CD1c-positive myeloid dendritic cell (primary cell): ENCODE results near the gene STAC3.

Experiments used
- DNase-seq: peaks from one replicate; pipeline ENCODE4 v3.0.0-alpha.2; 2016; ENCODE audit errors: extremely low spot score

Gene STAC3

DNA sequence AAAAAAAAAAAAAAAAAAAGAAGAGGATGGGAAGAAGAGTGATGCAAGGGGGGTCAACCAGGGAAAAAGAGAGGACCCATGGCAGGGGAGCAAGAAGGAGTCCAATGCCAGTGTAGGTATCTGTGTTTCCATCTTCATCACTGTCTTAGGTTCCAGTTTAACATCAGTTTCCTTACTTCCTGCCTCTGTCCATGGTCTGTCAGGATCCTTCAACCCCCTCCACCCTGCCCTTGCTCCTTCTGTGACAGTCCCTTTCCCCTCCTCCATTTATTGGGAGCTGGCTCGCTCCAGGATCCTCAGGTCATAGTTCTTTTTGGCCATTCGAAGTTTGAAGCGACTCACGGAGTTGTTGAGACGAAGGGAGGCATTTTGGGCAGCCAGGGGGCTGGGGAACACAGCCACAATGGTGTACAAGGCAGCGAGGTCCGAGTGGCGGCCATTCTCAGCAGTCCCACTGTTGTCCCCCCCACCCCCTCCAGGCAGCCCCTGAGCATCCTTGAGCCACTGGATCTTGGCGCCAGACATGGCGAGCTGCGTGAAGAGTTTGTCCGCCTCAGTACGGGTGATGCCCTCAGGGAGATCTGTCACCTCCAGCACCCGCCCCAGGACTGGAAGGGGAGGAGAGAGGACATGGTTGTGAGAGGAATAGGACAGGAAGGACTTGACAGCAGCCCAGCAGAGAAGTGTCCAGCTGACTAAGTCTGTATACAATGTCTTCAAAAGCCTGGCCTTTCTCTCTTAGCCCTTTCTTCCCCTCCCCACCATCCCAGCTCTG is 3.7 kb upstream of the STAC3 start:
- DNase-seq: no peak

DNA sequence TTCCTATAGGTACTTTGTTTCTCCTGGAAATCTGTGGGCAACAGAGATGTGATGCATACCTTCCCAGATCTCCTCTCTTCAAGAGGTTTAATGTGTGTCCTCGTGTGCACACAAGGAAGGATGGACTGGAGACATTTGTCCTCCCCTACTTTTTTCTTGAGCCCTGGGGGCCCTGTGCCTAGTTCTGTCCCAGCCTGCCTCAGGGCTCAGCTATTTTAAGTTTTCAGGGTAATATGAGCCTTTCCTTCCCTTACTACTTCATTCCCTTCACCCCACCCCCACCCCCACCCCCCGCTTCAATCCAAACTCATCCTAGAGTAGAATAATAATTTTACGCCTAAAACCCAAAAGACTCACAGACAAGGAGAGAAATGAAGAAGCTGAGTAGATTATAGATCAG is 446 bp downstream of the STAC3 start:
- no peak for DNase-seq

DNA sequence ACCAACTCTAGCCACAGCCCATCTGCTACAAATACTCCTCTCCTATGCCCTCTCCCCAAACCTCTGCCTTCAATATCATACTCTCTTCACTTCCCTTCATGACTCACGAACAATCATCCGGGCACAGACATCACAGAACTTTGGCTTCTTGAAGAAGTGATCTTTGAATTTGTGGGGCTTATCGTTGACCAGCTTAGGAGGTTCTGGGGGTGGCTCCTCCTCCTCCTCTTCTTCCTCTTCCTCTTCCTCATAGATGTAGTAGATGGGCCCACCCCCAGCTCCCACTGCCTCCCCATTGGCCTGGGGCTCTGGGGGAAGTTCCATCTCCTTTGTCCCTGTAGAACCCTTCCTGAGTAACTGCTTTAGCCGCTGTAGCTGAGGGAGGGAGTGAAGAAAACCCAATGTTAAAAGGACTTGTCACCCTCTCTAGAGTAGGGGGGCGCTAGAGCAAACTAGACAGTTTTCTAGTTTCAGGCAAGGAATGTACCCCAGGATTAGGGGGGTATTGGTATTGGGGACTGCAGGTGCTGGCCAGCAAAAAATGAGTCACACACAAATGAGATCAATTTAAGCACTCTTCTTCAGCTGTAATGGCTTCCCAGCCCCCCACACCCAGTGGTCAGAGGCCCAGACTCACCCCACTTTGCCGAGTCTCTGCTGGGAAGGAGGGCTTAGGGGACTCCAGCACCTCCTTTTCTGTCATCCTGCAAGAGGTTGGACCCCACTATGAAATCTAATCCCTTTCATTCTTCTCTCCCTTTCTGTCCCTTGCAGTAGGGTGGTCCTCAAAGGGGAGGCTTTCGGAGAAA is 1.8 kb downstream of the STAC3 start:
- peak; percentile 78 for DNase-seq

DNA sequence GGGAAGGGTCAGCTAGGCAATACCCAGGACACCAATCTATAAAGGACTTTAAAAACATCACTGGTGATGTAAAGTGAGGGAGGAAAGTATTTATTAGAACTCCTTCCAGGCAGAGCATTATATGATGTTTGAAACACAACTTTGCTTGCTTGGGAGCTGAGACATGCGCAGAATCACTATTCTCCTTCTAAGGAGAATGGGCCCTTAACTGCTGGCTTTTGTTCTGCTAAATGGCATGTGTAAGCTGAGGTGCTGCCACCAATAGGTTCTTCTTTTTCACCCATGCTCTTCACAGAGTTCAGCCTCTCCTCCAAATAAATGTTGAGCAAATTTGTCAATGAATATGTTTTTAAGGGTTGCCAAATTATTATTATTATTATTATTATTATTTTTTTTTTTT is 3.9 kb downstream of the STAC3 start:
- DNase-seq: no peak

DNA sequence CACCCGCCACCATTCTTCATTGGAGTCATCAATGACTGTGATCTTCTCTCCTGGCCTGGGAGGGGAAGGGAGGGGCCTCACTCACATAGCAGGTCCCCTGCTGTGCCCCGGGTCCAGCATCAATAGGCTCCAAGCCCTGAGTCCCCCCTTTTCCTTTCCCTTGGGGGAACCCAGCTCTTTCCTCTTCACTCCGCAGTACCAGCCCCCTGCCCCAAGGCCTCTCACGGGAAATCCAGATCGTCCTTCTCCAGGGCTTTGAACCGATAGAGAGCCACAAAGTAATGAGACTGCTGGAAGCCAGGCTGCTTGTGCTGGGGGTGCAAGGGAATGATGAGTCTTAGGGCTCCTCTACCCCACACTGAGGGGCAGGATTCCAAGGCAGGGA is 6.7 kb downstream of the STAC3 start:
- no peak for DNase-seq

DNA sequence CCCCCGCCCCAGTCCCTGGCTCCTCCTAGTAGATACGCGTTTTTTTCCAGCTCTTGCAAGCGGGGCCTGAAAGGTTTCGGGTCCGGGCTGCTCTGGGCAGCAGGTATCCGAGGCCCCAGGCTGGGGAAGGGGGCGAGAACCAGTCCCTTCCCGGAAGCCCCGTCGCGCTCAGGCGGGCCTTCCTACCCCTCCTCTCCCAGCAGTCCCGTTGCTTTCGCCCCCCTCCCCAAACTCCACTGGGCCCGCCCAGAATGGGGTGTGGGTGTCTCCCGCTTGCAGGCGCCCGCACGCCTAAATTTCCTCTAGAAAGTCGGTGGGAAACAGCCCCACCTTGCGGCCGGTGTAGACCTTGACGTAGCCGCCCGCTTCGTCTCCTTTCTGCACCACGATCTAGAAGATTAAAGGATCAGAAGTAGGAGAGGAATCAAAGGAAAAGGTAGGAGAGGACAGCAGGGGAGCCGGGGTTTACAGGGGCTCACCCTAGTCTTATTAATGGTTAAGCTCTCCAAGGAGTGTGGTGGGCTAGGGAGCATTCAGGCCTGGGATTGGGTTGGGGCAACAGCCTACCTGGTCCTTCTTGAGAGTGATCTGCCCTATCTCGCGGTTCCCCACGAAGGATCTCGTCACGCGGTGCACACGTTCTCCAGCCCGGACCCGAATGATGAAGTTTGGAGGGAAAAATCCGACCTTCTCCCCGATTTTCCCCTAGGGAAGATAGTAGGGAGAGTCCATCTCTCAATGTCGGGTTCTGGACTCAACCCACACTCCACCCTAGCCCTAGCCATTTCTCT is 7.3 kb downstream of the STAC3 start:
- peak; percentile 84 for DNase-seq

DNA sequence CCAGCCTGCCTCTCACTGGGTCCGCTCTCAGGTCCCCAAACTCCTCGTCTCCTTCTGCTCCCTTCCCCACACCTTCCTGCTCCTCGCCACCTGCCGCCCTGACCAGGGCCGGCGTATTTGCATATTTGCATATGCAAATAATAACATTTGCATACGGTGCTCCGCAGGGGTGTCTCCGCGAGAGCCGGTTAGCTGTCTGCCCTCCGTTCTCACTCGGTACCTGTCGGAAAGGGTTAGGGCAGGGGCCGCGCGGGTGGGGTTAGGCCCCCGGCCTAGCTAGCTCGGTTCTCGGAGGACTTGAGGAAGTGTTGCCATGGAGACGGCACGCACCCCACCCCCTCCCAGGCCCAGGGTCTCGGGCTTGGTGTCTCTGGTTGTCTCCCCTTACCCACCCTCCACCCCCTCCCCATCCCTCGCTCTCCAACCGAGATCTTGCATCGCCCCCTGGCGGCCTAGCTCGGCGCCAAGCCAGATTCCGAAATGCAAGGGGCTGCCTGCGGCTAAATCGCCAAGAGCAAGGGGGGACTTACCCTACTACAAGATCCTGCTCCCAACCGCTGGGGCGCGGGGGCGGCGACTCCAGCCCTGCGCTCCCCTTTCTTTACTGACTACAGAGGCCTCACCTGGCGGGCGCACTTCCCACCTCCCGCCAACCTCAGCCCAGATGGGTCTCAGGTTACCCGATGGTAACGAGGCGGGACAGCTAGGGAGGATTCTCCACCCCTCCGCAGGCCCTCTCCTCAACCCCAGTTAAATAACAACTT is 8.1 kb downstream of the STAC3 start:
- no peak for DNase-seq

DNA sequence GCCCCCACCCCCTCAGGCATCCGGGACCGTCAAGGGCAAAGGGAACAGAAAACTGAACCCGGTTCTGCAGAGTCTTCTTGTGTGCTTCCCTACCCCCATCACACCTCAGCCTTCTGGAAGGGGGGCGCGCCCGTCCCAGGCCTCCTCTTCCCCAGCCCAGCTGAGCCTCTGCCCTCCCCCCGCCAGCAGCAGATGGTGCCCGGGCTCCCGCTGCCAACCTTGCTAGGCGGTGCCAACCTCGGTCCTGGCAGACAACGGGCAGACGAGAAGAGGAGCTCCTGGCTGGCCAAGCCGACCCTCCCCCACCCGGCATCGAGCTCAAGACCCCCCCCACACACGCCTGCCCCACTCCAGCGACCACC is 8.7 kb downstream of the STAC3 start:
- no peak for DNase-seq

DNA sequence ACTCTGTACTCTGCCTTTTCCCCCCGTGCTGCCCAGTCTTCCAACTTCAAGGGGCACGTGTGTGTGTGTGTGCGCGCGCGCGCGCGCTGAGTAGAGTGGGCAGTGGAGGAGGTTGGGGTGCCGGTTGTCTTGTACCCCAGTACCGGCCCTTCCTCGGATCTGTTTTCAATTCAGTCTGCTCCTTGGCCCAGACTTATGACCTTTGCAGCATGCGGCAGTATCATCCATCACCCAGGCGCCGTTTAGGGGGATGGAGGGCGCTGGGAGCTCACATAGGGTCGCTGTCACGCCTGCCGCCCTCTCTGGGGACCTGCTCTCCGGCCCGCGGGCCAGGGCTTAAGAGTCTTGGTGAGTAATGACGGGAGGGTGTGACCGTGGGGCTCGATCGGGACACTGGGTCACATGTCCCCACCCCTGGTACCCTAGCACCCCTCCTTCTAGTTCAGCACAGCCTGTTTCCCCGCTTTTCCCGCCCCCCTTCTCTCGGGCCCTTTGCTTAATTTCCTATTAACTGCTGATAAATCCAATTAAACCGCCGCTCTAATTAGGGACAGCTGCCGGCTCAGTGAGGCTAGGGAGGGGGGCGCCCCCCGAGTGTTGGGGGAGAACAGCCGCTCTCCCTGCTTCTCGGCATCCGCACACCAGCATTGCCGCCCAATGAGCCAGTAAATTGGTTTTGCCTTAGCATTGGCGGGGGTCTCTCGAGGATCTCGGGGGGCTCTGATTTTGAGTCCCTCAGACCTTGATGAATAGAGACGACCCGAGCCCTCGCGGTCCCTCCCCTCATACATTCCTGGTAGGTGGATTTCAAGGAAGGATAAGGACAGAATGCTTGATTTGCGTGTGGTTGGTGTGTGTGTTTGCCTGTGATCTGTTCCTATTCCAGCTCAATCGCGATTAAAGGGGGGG is 9.3 kb downstream of the STAC3 start:
- no peak for DNase-seq

DNA sequence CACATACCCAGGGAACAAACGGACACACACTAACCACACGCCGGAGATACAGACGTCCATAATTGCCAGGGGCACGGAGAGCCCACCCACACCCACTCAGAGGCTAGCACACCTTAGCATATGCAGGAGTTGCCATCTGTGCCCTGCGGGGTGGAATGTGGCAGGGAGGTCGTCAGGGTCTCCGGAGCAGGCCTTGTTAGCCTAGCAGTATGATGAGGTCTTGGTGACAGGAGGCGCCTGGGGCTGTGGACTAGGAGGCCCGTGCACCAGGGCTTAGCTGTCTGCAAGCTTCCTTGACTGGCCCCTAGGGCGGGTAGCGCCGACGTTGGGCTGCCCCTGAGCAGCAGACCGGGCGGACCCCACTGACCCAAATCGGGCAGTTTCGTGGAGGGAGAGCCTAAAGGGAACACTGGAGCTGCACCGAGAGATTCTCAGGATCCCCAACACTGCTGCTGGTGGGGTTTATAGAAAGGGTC is 10.0 kb downstream of the STAC3 start:
- no peak for DNase-seq

DNA sequence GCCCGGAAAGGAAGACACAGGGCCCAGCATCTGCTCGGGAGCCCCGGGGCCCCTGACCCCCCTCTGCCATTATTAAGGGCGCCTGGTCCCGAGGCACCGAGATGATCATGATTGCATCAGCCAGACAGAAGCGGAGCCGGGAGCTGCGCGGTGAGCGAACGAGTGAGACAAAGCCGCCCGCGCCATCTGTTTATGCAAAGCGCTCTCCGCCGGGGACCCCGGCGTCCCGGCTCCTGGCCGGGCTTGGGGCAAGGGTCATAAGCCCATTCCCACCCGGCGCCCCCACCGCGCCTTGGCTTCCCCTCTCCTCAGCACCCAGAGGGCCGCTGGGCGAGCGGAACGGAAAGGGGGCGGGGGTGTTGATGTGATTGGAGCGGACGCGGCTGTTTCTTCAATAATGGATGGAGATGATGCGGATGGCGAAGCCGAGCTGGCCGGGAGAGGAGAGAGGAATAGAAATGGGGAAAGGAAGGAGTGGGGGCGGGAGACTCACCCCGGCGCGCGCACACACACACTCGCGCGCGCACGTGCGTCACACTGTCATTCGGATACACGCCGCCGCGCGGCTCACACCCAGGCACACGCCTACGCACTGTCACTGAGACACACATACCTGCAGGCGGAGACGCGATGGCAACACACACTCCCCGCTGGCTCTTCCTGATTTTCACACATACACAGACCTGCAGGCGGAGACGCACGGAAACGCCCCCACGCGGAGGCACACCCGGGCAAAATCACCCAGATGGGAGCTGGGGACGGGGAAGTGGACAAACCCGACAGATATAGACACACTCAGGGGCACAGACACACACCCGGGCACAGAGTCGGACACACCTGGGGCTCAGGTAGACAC is 10.7 kb downstream of the STAC3 start:
- DNase-seq: peak; percentile 94

DNA sequence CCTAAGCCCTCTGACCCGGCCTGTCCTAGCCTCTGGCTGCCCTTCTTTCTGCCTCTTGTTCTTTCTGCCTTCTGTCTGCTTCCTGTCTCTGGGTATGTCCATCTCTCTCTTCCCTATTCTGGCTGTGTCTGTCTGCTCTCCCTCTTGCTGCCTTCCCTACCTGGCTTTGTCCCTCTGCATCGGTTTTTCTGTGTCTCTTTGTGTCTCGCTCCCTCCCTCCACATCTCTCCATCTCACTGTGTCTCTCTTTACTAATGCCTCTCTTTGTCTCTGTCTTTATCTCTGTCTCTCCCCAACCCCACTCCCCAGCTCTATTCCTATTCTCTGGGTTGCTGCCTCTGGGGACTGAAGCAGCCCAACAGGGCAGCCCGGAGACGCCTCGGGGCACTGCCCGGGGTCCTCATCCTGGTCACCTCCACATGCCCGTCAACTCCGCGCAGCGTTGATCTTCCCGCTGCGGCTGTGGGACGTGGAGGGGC is 11.4 kb downstream of the STAC3 start:
- DNase-seq: no peak

DNA sequence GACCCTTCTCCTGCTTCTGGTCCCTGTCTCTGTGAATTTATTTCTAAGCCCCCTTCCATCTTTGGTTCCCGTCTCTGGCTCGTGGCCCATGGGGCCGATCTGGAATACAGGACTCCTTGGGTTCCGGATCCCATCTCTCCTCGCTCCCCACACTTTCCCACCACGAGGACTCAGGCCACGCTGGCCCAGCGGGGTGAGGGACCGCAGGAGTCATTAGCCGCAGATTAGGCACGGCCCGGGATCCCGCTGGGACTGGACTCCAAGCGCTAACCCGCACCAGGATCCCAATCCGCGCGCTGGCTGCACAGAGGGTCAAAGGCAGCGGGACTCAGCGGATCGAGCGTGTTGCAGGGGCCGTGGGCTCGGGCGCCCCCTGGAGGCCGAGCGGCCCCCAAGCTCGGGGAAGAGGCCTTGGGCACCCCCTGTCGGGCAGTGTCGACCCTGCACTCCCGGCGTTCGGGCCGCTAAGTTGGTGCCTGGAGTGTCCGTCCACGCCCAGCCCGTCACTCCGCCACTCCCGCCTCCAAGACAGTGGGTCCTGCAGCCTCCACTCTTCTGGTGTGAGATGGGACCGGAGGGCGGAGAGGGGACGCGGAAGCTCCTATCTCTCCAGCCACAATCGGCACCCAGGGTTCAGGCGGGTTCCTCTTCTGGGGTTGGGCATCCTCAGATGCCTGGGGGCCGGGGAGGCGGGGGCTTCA is 12.0 kb downstream of the STAC3 start:
- DNase-seq: peak; percentile 95

DNA sequence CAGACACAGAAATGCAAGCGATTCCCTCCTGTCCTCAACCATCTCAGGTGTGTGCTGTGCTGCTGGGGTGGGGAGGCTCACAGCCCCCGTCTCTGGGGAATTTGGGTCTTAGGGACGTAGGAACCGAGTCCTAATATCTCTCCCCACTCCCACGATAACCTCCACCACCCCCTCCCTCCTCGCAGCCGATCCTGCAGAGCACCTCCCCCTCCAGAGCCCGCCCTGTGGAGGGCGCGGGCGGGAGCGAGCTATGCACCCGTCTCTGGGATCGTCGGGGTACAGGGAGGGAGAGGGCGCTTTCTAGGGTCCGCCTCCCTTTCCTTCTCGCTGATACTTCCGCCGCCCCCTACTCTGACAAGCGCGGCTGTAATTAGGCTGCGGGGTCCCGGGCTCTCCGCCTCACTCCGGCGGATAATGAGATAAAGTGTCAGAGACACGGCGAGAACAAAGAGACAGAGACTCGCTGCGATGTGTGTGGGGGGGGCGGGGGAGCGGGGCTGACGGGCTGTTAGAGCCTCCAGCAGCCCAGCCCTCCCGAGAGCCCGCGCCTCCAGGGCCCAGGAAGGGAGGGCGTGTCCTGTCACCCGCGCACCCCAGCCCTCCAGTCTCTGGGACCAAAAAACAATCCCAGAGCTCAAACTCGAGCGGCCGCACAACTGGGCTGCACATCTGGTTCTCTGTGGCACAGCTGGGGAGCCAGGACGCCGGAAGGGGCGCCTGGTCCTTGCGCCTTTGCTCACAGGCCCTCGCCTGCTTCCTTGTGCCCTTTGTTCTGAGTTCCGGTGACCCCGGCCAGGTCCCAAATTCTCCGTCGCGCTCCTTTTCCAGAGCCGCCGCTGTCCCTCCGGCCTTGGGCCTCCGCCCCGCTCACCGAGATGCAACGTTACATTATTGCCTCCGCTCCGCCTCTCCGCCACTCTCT is 12.8 kb downstream of the STAC3 start:
- DNase-seq: no peak

DNA sequence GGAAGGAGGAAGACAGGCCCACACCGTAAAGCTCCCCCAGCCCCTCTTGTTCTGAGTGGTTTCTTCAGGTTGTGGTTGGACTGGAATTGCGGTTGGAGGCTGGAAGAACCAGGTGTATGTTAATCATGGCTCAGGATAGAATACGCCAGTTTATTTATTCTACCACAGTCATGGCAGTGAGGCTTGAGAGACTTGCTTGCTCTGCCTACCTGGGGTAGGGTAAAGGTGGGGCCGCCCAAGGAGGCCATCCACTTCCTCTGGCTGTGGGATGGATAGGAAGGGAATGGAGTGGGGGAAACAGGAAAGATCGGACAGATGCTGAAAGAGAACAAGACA is 13.4 kb downstream of the STAC3 start:
- no peak for DNase-seq

DNA sequence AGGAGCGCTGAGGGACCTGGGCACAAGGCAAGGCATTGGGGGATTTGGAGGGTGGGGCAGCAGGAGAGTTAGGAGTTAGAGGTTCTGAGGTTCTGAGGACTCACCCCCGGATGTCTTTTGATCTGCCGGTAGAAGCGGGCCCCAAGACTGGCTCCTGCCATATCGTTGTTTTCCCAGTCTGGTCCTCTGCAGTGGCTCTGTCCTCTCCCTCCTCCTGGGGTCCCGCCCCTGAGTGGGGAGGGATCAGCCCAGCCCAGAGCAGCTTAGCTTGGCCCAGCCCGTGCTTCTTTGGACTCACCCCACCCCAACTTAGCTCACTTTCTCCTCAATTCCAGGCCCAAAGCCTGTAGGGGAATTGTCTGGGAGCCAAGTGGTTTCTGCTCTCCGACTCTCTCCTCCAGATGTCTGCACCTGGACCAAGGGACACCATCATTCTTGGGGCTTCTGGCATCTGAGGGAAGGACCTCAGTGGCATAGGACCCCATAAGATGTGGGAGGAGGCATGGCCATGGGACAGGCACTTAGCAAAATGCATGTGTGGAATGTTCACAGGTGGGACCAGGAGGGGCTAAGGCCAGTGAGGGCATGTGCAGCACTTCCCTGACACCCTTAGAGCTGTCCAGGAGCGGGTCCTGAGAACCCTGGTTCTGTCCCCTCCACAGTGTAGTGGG is 13.9 kb downstream of the STAC3 start:
- no peak for DNase-seq

DNA sequence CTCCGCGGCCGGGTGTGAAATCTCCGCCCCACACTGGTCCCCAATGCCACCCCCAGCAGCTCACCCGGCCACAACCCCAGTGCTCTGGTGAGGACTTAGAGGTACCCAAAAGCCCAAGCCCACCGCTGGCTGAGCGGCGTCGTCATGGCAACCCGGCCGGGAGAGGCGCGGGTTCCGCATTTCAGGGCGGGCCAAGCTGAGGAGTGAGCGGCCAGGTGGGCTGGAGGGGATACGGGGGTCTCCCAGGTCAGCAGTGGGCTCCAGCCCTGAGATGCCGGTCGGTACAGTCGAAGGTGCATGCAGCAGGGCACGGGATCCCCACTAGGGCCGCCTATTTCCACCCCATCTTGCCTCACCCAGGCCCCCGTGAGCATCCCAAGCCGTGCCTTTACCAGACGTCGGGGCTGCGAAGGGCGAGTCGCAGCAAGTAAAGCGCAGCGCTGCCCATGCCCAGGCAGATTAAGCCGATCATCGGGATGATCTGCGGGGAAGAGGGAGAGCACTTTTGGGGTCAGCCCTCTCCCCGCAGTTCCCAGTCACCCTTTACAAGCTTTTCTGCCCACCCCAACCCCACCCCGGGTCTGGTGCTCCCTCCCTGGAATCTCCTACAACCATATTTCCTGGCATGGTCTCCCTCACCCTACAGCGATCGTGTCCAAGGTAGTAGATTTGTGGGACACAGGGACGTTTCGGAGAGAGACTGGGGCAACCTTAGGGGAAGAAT is 14.6 kb downstream of the STAC3 start:
- no peak for DNase-seq
